Choroid plexus epithelial cell (primary cell): ENCODE data around the gene ATOSB.

Experiments
- DNase-seq: peaks from one replicate; pipeline ENCODE4 v3.0.0-alpha.2; 2010; ENCODE audit warnings: low read depth
- H3K4me3 ChIP-seq: 2 replicates; pipeline ENCODE4 v1.5.1; 2011; ENCODE audit warnings: low read depth, mild to moderate bottlenecking, control low read depth, low read length, moderate library complexity
- TF ChIP-seq, protein P1 (sequence below): conservative IDR thresholded peaks from 2 replicates; pipeline ENCODE4 v1.5.1; 2011; ENCODE audit warnings: low read depth, mild to moderate bottlenecking, control low read depth, inconsistent platforms, low read length, moderate library complexity

ATOSB gene

GRCh38 chr9:35111001-35111933 is 4.4 kb downstream of the ATOSB start:
- TF ChIP-seq, protein P1, sequence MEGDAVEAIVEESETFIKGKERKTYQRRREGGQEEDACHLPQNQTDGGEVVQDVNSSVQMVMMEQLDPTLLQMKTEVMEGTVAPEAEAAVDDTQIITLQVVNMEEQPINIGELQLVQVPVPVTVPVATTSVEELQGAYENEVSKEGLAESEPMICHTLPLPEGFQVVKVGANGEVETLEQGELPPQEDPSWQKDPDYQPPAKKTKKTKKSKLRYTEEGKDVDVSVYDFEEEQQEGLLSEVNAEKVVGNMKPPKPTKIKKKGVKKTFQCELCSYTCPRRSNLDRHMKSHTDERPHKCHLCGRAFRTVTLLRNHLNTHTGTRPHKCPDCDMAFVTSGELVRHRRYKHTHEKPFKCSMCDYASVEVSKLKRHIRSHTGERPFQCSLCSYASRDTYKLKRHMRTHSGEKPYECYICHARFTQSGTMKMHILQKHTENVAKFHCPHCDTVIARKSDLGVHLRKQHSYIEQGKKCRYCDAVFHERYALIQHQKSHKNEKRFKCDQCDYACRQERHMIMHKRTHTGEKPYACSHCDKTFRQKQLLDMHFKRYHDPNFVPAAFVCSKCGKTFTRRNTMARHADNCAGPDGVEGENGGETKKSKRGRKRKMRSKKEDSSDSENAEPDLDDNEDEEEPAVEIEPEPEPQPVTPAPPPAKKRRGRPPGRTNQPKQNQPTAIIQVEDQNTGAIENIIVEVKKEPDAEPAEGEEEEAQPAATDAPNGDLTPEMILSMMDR, result no peak
- H3K4me3 ChIP-seq, result peak overlapping the region; percentile 88
- DNase-seq, result peak; percentile 99

DNA sequence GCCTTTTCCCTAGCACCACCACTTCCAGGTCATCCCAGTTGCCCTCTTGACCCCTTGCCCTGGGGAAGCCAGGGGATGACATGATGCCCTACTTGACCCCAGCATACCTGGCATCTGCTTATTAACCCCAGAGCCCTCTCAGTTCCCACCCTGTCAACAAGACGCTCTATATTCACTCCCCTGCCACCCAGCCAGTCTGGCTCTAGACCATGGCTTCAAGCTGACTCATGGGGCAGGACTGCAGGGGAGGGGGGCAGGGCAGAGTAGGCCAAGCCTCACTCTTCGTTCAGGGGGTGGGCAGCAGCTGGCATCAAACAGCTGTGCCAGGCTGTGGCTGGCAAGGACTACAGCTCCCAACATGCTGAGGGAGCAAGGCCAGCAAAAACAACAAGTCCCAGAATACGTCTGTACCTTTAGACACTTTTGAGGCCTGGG is 5.3 kb downstream of the ATOSB start:
- H3K4me3 ChIP-seq, result peak overlapping the region; percentile 88
- TF ChIP-seq, protein P1, result no peak
- DNase-seq, result peak; percentile 56

GRCh38 chr9:35108946-35109575 is 6.6 kb downstream of the ATOSB start:
- TF ChIP-seq, protein P1, result no peak
- no peak for DNase-seq
- H3K4me3 ChIP-seq, result no peak overlapping the region

GRCh38 chr9:35108461-35108860 is 7.2 kb downstream of the ATOSB start:
- DNase-seq, result no peak
- no peak overlapping the region for H3K4me3 ChIP-seq
- TF ChIP-seq, protein P1, result no peak

- no peak overlapping the region for H3K4me3 ChIP-seq
- TF ChIP-seq, protein P1, result no peak
Measured at GRCh38 chr9:35107297-35108290, 8.1 kb downstream of the ATOSB start.

GRCh38 chr9:35106343-35106730 is 9.3 kb downstream of the ATOSB start:
- H3K4me3 ChIP-seq, result no peak overlapping the region
- TF ChIP-seq, protein P1, result no peak
- DNase-seq, result no peak

More at GRCh38 chr9:35107297-35108290, 8.1 kb downstream of the ATOSB start:
- DNase-seq, result no peak
